Hepatocyte (in vitro differentiated cells): ENCODE measurements around the gene AGAP5. TPM values are rescaled to one million over a fixed set of nuclear protein-coding genes. Genes with fewer than 3 reads are reported as not detected.

Experiments used
- DNase-seq: peaks from one replicate; pipeline ENCODE4 v3.0.0-alpha.2; 2016; ENCODE audit warnings: low spot score
- H2AFZ ChIP-seq: fragments of 200-600 bp; sonication (generic); 2 replicates; pipeline ENCODE4 v1.6.0; 2016; ENCODE audit warnings: antibody characterized with exemption, mild to moderate bottlenecking
- H3K27ac ChIP-seq: fragments of 200-600 bp; sonication (generic); 2 replicates; pipeline ENCODE4 v1.5.1; 2016; ENCODE audit warnings: mild to moderate bottlenecking
- H3K27me3 ChIP-seq: fragments of 200-600 bp; sonication (generic); 2 replicates; pipeline ENCODE4 v1.6.1; 2016
- H3K36me3 ChIP-seq: fragments of 200-600 bp; sonication (generic); replicated peaks from 2 replicates; pipeline ENCODE4 v1.5.1; 2016; ENCODE audit warnings: low read depth; ENCODE audit not compliant: insufficient read depth
- H3K4me1 ChIP-seq: fragments of 200-600 bp; sonication (generic); 2 replicates; pipeline ENCODE4 v1.5.1; 2016; ENCODE audit warnings: mild to moderate bottlenecking, moderate library complexity; ENCODE audit not compliant: insufficient read depth
- H3K4me2 ChIP-seq: fragments of 200-600 bp; sonication (generic); 2 replicates; pipeline ENCODE4 v1.6.0; 2016
- H3K4me3 ChIP-seq: fragments of 200-600 bp; sonication (generic); 2 replicates; pipeline ENCODE4 v1.5.1; 2016; ENCODE audit warnings: mild to moderate bottlenecking
- H3K79me2 ChIP-seq: fragments of 200-600 bp; sonication (generic); 2 replicates; pipeline ENCODE4 v1.6.0; 2017; ENCODE audit warnings: mild to moderate bottlenecking
- H3K9me2 ChIP-seq: fragments of 200-600 bp; sonication (generic); replicated peaks from 2 replicates; pipeline ENCODE4 v1.6.0; 2017; ENCODE audit warnings: mild to moderate bottlenecking; ENCODE audit not compliant: insufficient read depth
- H3K9me3 ChIP-seq: fragments of 200-600 bp; sonication (generic); 2 replicates; pipeline ENCODE4 v1.5.1; 2016; ENCODE audit warnings: low read depth, mild to moderate bottlenecking
- H4K20me1 ChIP-seq: fragments of 200-600 bp; sonication (generic); 2 replicates; pipeline ENCODE4 v1.6.0; 2016; ENCODE audit warnings: mild to moderate bottlenecking; ENCODE audit not compliant: insufficient read depth, poor library complexity, severe bottlenecking
- CTCF ChIP-seq: fragments of 200-600 bp; sonication (generic); IDR thresholded peaks from 2 replicates; pipeline ENCODE4 v1.5.1; 2016; ENCODE audit warnings: antibody characterized with exemption, mild to moderate bottlenecking; ENCODE audit not compliant: poor library complexity
- EZH2 ChIP-seq: fragments of 200-600 bp; sonication (generic); IDR thresholded peaks from 2 replicates; pipeline ENCODE4 v1.6.1; 2016; ENCODE audit warnings: antibody characterized with exemption, mild to moderate bottlenecking, borderline replicate concordance
- EZH2phosphoT487 ChIP-seq: fragments of 200-600 bp; sonication (generic); IDR thresholded peaks from one replicate; pipeline ENCODE4 v1.6.1; 2018; ENCODE audit warnings: antibody characterized with exemption, mild to moderate bottlenecking, low read depth, moderate library complexity; ENCODE audit not compliant: unreplicated experiment, severe bottlenecking
- WGBS: methylation state at CpG from one replicate; pipeline ENCODE4 v1.1.6; 2016; ENCODE audit warnings: low lambda C conversion rate; ENCODE audit errors: missing lambda C conversion rate; 5-methylcytosine and 5-hydroxymethylcytosine counted together
- polyA plus RNA-seq: library from polyadenylated mRNA; unstranded; fragments of >200 nt; fragmentation: Nextera tagmentation; extraction: Ambion mirVana; gene quantifications from 2 replicates; pipeline ENCODE4 v1.2.1, GENCODE V29; 2016
- total RNA-seq: library from RNA; depleted of rRNA; stranded (reverse); fragments of >200 nt; gene quantifications from 2 replicates; pipeline ENCODE4 v1.2.3, GENCODE V29; 2014

AGAP5 gene
- total and polyA plus RNA-seq, 2 experiments from 2014 or later = 1.9 to 3.6 TPM

GRCh38 chr10:73639286-73639685 lies 58.6 kb downstream of the AGAP5 start:
- H3K4me1 ChIP-seq = no peaks in the 10 kb centered on the region
- no peaks in the 10 kb centered on the region for H3K36me3 ChIP-seq
- H3K27ac ChIP-seq = no peak overlapping the region
- H3K27me3 ChIP-seq = no peaks in the 10 kb centered on the region
- no peak for TF ChIP-seq EZH2phosphoT487
- no peak overlapping the region for H2AFZ ChIP-seq
- WGBS = 92% methylated on average over 3 of the region's 3 CpGs
- H3K79me2 ChIP-seq = no peaks in the 10 kb centered on the region
- no peaks in the 10 kb centered on the region for H3K9me2 ChIP-seq
- H3K4me2 ChIP-seq = no peak overlapping the region
- H3K4me3 ChIP-seq = no peak overlapping the region
- H3K9me3 ChIP-seq = no peaks in the 10 kb centered on the region
- DNase-seq = no peak
- H4K20me1 ChIP-seq = no peaks in the 10 kb centered on the region

- Histone ChIP-seq H4K20me1 (no peaks in the 10 kb centered on the region), H3K4me3 (no peak overlapping the region), H3K36me3 (no peaks in the 10 kb centered on the region), H3K4me2 (no peak overlapping the region), H3K27me3 (no peaks in the 10 kb centered on the region), H3K27ac (no peak overlapping the region), H3K4me1 (no peaks in the 10 kb centered on the region), H2AFZ (no peak overlapping the region), H3K9me2 (no peaks in the 10 kb centered on the region), H3K79me2 (no peaks in the 10 kb centered on the region), H3K9me3 (no peaks in the 10 kb centered on the region)
- no peak for DNase-seq
- 75% methylated on average over 1 of the region's 1 CpG for WGBS
- TF ChIP-seq EZH2phosphoT487 (no peak), EZH2 (no peak), CTCF (no peak)
These were observed 62.1 kb downstream of the AGAP5 start for GRCh38 chr10:73635781-73636180.

- no peak overlapping the region for H2AFZ ChIP-seq
- H3K27me3 ChIP-seq = no peaks in the 10 kb centered on the region
- H3K27ac ChIP-seq = no peak overlapping the region
- no peaks in the 10 kb centered on the region for H3K36me3 ChIP-seq
- no peaks in the 10 kb centered on the region for H3K9me2 ChIP-seq
- H3K79me2 ChIP-seq = no peaks in the 10 kb centered on the region
- H4K20me1 ChIP-seq = no peaks in the 10 kb centered on the region
- no peak overlapping the region for H3K4me3 ChIP-seq
- H3K4me1 ChIP-seq = no peaks in the 10 kb centered on the region
- H3K4me2 ChIP-seq = no peak overlapping the region
- no peaks in the 10 kb centered on the region for H3K9me3 ChIP-seq
- 83% methylated on average over 5 of the region's 5 CpGs for WGBS
- no peak for DNase-seq
- TF ChIP-seq EZH2 (no peak), CTCF (no peak), EZH2phosphoT487 (no peak)
These were observed 63.5 kb downstream of the AGAP5 start for GRCh38 chr10:73634421-73634820.

- Histone ChIP-seq H3K27me3 (no peaks in the 10 kb centered on the region), H3K9me3 (no peaks in the 10 kb centered on the region), H3K9me2 (no peaks in the 10 kb centered on the region), H3K79me2 (peaks cover 18% of the 10 kb centered on the region), H3K4me3 (no peak overlapping the region), H3K36me3 (no peaks in the 10 kb centered on the region), H3K27ac (no peak overlapping the region), H2AFZ (no peak overlapping the region), H4K20me1 (no peaks in the 10 kb centered on the region), H3K4me1 (peaks cover 3% of the 10 kb centered on the region), H3K4me2 (no peak overlapping the region)
- 97% methylated on average over 5 of the region's 5 CpGs for WGBS
- no peak for TF ChIP-seq CTCF
- TF ChIP-seq EZH2 = no peak
- no peak for TF ChIP-seq EZH2phosphoT487
- DNase-seq = no peak
These were observed 68.7 kb downstream of the AGAP5 start for GRCh38 chr10:73629165-73629564.
